Progenitor cell of endocrine pancreas (in vitro differentiated cells): ENCODE measurements around the gene BAG3. TPM values are rescaled to one million over a fixed set of nuclear protein-coding genes. Genes with fewer than 3 reads are reported as not detected.

Experiments used
- DNase-seq: peaks from one replicate; pipeline ENCODE4 v3.0.0; 2021; ENCODE audit warnings: low spot score; ENCODE audit not compliant: unreplicated experiment
- H3K27ac Mint-ChIP-seq: 2 replicates; pipeline ENCODE4 v1.8.0; 2021; ENCODE audit warnings: mild to moderate bottlenecking, moderate library complexity, mixed read lengths
- H3K27me3 Mint-ChIP-seq: 2 replicates; pipeline ENCODE4 v1.8.0; 2021; ENCODE audit warnings: mixed read lengths
- H3K36me3 Mint-ChIP-seq: 2 replicates; pipeline ENCODE4 v1.8.0; 2022; ENCODE audit warnings: mixed read lengths; ENCODE audit not compliant: insufficient read depth
- H3K4me1 Mint-ChIP-seq: 2 replicates; pipeline ENCODE4 v1.8.0; 2021; ENCODE audit warnings: low read depth, mixed read lengths
- H3K4me3 Mint-ChIP-seq: 2 replicates; pipeline ENCODE4 v1.8.0; 2021; ENCODE audit warnings: low read depth, mild to moderate bottlenecking, moderate library complexity, mixed read lengths
- H3K9me3 Mint-ChIP-seq: 2 replicates; pipeline ENCODE4 v1.8.0; 2021; ENCODE audit warnings: low read depth, mixed read lengths
- CTCF ChIP-seq: fragments of 200-600 bp; sonication (generic); IDR thresholded peaks from one replicate; pipeline ENCODE4 v1.5.0; 2021; ENCODE audit warnings: antibody characterized with exemption, mild to moderate bottlenecking; ENCODE audit not compliant: unreplicated experiment
- total RNA-seq: library from RNA; stranded (reverse); gene quantifications from 2 replicates; pipeline ENCODE4 v1.2.1, GENCODE V29; 2021

BAG3 gene
- total RNA-seq, 1 donor from 2014 or later, result 19.2 TPM

GRCh38 chr10:119653916-119654315, 2.7 kb downstream of the BAG3 start:
- Mint-ChIP-seq H3K4me3 (peak overlapping the region; percentile 80), H3K36me3 (peaks cover 6% of the 10 kb centered on the region), H3K27me3 (no peaks in the 10 kb centered on the region), H3K4me1 (peaks cover 29% of the 10 kb centered on the region), H3K9me3 (no peaks in the 10 kb centered on the region), H3K27ac (no peak overlapping the region)
- TF ChIP-seq CTCF, result no peak
- DNase-seq, result no peak

GRCh38 chr10:119654540-119654939, 3.4 kb downstream of the BAG3 start:
- no peak for TF ChIP-seq CTCF
- DNase-seq, result no peak
- Mint-ChIP-seq H3K27me3 (no peaks in the 10 kb centered on the region), H3K4me3 (peak overlapping the region; percentile 37), H3K36me3 (peaks cover 6% of the 10 kb centered on the region), H3K27ac (no peak overlapping the region), H3K9me3 (no peaks in the 10 kb centered on the region), H3K4me1 (peaks cover 29% of the 10 kb centered on the region)

- Mint-ChIP-seq H3K9me3 (no peaks in the 10 kb centered on the region), H3K4me3 (no peak overlapping the region), H3K36me3 (peaks cover 6% of the 10 kb centered on the region), H3K27ac (no peak overlapping the region), H3K4me1 (peaks cover 24% of the 10 kb centered on the region), H3K27me3 (no peaks in the 10 kb centered on the region)
- no peak for DNase-seq
- no peak for TF ChIP-seq CTCF
These were observed 4.4 kb downstream of the BAG3 start for GRCh38 chr10:119655566-119656001.

GRCh38 chr10:119656760-119657159, 5.6 kb downstream of the BAG3 start:
- H3K27me3 Mint-ChIP-seq, result no peaks in the 10 kb centered on the region
- DNase-seq, result no peak
- peaks cover 24% of the 10 kb centered on the region for H3K4me1 Mint-ChIP-seq
- H3K9me3 Mint-ChIP-seq, result no peaks in the 10 kb centered on the region
- peaks cover 8% of the 10 kb centered on the region for H3K36me3 Mint-ChIP-seq
- no peak for TF ChIP-seq CTCF
- no peak overlapping the region for H3K4me3 Mint-ChIP-seq
- H3K27ac Mint-ChIP-seq, result no peak overlapping the region

- TF ChIP-seq CTCF, result no peak
- Mint-ChIP-seq H3K36me3 (peaks cover 8% of the 10 kb centered on the region), H3K27ac (no peak overlapping the region), H3K4me3 (no peak overlapping the region), H3K27me3 (no peaks in the 10 kb centered on the region), H3K9me3 (no peaks in the 10 kb centered on the region), H3K4me1 (peaks cover 21% of the 10 kb centered on the region)
- DNase-seq, result no peak
These were observed 6.5 kb downstream of the BAG3 start for GRCh38 chr10:119657725-119658124.
